Spleen (tissue), 7 donors: ENCODE data around the gene DNAJB1.

ENCODE experiments used
- POLR2A ChIP-seq, 3 donors: fragments of 450-650 bp; IDR thresholded peaks; one replicate each; pipeline ENCODE4 v1.5.1; 2017; ENCODE audit warnings: antibody characterized with exemption in 3 of 3, mild to moderate bottlenecking in 1 of 3
- TF ChIP-seq, protein P1 (sequence below), 11 experiments: fragments of 200-600 bp in 7 of 11; fragments of 450-650 bp in 4 of 11; sonication (generic) in 4 of 11; IDR thresholded peaks in 8 of 11; conservative IDR thresholded peaks in 3 of 11; 1 replicate in 7 of 11; 2 replicates in 4 of 11; pipeline versions ENCODE4 v1.4.0 to v1.8.0; 2016 to 2021; ENCODE audit warnings: antibody characterized with exemption in 11 of 11, inconsistent platforms in 4 of 11, mild to moderate bottlenecking in 1 of 11
- donor health status: DM: no; HTN: no; CAD: no; lungs with moderate emphysema.
- donor health status: DM: no; HTN: no; CAD: no.
- donor health status: DM: no; HTN: no; CAD: no.

GRCh38 chr19:14512406-14512961 is 5.7 kb downstream of the DNAJB1 start:
- TF ChIP-seq, protein P1, sequence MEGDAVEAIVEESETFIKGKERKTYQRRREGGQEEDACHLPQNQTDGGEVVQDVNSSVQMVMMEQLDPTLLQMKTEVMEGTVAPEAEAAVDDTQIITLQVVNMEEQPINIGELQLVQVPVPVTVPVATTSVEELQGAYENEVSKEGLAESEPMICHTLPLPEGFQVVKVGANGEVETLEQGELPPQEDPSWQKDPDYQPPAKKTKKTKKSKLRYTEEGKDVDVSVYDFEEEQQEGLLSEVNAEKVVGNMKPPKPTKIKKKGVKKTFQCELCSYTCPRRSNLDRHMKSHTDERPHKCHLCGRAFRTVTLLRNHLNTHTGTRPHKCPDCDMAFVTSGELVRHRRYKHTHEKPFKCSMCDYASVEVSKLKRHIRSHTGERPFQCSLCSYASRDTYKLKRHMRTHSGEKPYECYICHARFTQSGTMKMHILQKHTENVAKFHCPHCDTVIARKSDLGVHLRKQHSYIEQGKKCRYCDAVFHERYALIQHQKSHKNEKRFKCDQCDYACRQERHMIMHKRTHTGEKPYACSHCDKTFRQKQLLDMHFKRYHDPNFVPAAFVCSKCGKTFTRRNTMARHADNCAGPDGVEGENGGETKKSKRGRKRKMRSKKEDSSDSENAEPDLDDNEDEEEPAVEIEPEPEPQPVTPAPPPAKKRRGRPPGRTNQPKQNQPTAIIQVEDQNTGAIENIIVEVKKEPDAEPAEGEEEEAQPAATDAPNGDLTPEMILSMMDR (IDR thresholded peaks at IDR 0.05 in 8 of 11, conservative IDR thresholded peaks at IDR 0.05 in 3 of 11): no peak
- no peak for TF ChIP-seq POLR2A (IDR thresholded peaks at IDR 0.05)
